Activated B cell treated with CpG ODN at 0.5 μM for 24 hours (primary cell): Measurements from ENCODE around the gene KCTD11. TPM values are rescaled to one million over a fixed set of nuclear protein-coding genes. Genes with fewer than 3 reads are reported as not detected.
"Not testable (repeated sequence)": the region's sequence is repeated elsewhere in the genome, so short reads cannot be mapped to it uniquely, and the experiment has no call there.

ENCODE experiments used
- ATAC-seq: fragments of 200-7000 bp; cut with Tn5 transposase; one replicate; pipeline ENCODE4 v1.10.0; 2021; ENCODE audit warnings: low read depth, mild to moderate bottlenecking, moderate library complexity
- CTCF ChIA-PET: fragments of 350-600 bp; sonication (Branson Sonifier 250); formaldehyde crosslinking; loops from one replicate; lab custom pipeline; 2021; ENCODE audit warnings: antibody characterized with exemption; lab: Charles Lee
- POLR2A ChIA-PET: fragments of 350-600 bp; sonication (Branson Sonifier 250); formaldehyde crosslinking; loops from one replicate; lab custom pipeline; 2021; ENCODE audit warnings: antibody characterized with exemption; lab: Charles Lee
- DNase-seq: peaks from one replicate; pipeline ENCODE4 v3.0.0; 2022
- H3K27ac Mint-ChIP-seq: one replicate; pipeline ENCODE4 v1.8.0; 2020; ENCODE audit warnings: mixed read lengths
- H3K27me3 Mint-ChIP-seq: one replicate; pipeline ENCODE4 v1.8.0; 2021; ENCODE audit warnings: mixed read lengths
- H3K36me3 Mint-ChIP-seq: one replicate; pipeline ENCODE4 v1.8.0; 2021; ENCODE audit warnings: low read depth, mixed read lengths
- H3K4me1 Mint-ChIP-seq: one replicate; pipeline ENCODE4 v1.8.0; 2021; ENCODE audit warnings: mixed read lengths
- H3K4me3 Mint-ChIP-seq: one replicate; pipeline ENCODE4 v1.8.0; 2020; ENCODE audit warnings: mild to moderate bottlenecking, mixed read lengths
- H3K9me3 Mint-ChIP-seq: one replicate; pipeline ENCODE4 v1.8.0; 2020; ENCODE audit warnings: mixed read lengths
- CTCF ChIP-seq: fragments of 200-600 bp; IDR thresholded peaks from one replicate; pipeline ENCODE4 v1.8.0; 2022; ENCODE audit warnings: antibody characterized with exemption, mild to moderate bottlenecking
- intact Hi-C: fragments of 100-400 bp; cut with micrococcal nuclease; formaldehyde crosslinking; loops from one replicate; pipeline ENCODE4 v1.15.1; 2024
- total RNA-seq: library from RNA; stranded (reverse); gene quantifications from 2 replicates; pipeline ENCODE4 v1.2.3, GENCODE V29; 2022

KCTD11 gene
- total RNA-seq, 1 donor from 2014 or later = 7.8 TPM

DNA sequence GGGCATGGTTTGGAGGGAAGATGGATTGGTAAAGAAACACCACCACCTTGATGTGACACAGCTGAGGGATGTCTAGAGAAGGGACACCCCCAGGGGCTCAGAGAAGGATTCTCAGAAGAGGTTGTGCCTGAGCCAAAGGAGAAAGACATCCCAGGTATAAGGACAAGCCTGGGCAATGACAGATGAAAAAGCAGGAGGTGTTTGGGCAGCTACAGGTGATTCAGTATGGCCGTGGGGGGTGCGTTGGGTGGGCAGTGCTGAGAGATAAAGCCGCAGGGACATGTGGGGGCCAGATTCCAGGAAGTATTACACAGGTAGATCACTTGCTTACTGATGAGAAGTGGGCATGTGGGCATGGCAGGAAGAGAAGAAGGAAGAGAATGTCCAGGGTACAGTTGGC is 9.9 kb downstream of the KCTD11 start:
- Mint-ChIP-seq H3K9me3 (no peaks in the 10 kb centered on the region), H3K4me1 (no peaks in the 10 kb centered on the region), H3K36me3 (no peaks in the 10 kb centered on the region), H3K27ac (no peak overlapping the region), H3K4me3 (no peak overlapping the region), H3K27me3 (no peaks in the 10 kb centered on the region)
- DNase-seq = no peak
- intact Hi-C loops = no loop called here
- no peak for ATAC-seq
- ChIA-PET POLR2A (no interaction called here), CTCF (no interaction called here)
- no peak for TF ChIP-seq CTCF

DNA sequence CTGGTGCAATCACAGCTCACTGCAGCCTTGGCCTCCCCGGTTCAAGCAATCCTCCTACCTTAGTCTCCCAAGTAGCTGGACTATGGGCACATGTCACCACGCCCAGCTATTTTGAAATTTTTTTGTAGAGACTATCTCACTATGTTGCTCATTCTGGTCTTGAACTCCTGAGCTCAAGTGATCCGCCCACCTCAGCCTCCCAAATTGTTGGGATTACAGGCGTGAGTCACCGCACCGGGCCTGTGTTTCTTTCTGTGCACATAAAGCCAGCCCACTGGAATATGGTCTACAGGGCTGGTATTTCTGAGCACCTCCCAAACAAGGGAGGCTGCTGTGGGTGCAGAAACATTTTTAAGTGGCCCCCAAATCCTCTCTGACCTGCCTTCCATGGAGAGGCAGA is 11.3 kb downstream of the KCTD11 start:
- H3K36me3 Mint-ChIP-seq = no peaks in the 10 kb centered on the region
- H3K27ac Mint-ChIP-seq = no peak overlapping the region
- DNase-seq (no peak), ATAC-seq (no peak)
- ChIA-PET CTCF (no interaction called here), POLR2A (interaction anchor here (0.6 kb wide), 1 partner anchor 240 kb away, joined by 6 read pairs; no protein-coding TSS in a partner anchor)
- TF ChIP-seq CTCF = no peak
- intact Hi-C loops = no loop called here
- H3K9me3 Mint-ChIP-seq = no peaks in the 10 kb centered on the region
- H3K4me3 Mint-ChIP-seq = no peak overlapping the region
- no peaks in the 10 kb centered on the region for H3K27me3 Mint-ChIP-seq
- no peaks in the 10 kb centered on the region for H3K4me1 Mint-ChIP-seq

DNA sequence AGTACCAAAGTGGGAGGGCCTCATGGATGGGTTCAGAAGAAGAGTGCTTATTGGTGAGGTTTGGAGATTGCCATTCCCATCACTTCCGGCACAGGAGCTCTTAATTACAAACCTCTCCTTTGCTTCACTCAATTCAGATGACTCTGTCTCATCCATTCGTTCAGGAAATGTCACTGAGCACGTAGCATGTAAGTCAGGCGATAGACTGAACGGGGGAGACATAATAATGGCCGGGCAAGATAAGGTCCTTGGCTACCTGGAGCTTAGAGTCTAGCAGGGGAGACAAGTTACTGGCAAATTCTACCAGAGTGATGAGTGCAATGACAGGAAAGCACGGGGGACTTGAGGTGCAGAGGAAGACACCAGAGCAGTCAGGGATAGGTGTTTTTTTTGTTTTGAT is 14.0 kb downstream of the KCTD11 start:
- POLR2A ChIA-PET, H3K27ac Mint-ChIP-seq, H3K4me3 Mint-ChIP-seq: not testable (repeated sequence)

DNA sequence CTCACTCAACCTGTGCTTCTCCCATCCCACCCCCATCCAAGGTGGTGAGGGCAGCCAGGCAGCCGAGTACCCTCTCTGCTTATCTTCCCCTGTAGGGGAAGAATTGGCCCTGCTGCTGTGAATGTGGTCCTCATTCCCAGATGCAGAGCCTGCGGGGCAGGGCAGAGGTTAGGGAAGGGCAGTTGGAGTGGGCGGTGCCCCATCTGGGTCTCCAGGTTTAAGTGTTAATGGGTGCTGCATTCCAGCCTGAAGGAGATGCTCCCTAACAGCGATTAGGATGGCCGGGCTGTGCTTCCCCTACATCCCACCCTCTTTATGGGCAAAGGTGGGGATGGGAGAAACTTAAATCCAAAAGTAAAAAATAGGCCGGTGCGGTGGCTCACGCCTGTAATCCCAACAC is 15.1 kb downstream of the KCTD11 start:
- H3K27ac Mint-ChIP-seq = no peak overlapping the region
- no peak overlapping the region for H3K4me3 Mint-ChIP-seq
- intact Hi-C loops = no loop called here
- TF ChIP-seq CTCF = no peak
- ATAC-seq (no peak), DNase-seq (no peak)
- ChIA-PET CTCF (no interaction called here), POLR2A (interaction anchor here (0.7 kb wide), 1 partner anchor 36 kb away, joined by 5 read pairs; no protein-coding TSS in a partner anchor)
- H3K4me1 Mint-ChIP-seq = no peaks in the 10 kb centered on the region
- H3K36me3 Mint-ChIP-seq = no peaks in the 10 kb centered on the region
- no peaks in the 10 kb centered on the region for H3K27me3 Mint-ChIP-seq
- H3K9me3 Mint-ChIP-seq = no peaks in the 10 kb centered on the region

More for the DNA sequence above, 14.0 kb downstream of the KCTD11 start:
- ATAC-seq, H3K4me1 Mint-ChIP-seq, H3K9me3 Mint-ChIP-seq, H3K36me3 Mint-ChIP-seq, DNase-seq, intact Hi-C loops, CTCF ChIA-PET, H3K27me3 Mint-ChIP-seq: not testable (repeated sequence)

DNA sequence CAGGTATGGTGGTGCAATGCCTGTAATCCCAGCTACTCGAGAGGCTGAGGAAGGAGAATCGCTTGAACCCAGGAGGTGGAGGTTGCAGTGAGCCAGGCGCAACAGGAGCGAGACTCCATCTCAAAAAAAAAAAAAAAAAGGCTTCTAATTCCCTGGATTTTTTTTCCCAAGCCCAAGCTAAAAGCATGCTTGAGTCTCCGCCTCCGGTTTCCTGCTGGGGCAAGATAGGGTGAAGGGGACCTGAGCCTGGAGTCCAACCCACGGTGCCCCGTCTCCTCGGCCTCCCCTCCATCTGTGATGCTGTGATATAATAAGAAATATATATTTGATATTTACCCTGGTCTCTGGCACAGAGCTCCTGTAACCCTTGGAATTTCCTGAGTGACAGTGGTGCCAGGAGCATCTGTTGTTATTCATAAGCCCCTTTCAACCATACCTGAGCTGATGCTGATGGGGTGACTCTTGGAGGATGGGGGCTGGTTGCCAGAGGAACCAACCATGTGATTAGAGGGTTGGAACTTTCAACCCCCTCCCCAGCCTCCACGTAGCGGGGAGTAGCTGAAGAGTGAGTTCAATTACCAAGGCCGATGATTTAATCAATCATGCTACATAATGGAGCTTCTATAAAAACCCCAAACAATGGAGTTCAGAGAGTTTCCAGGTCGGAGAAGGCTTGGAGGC is 16.1 kb downstream of the KCTD11 start:
- no peaks in the 10 kb centered on the region for H3K4me1 Mint-ChIP-seq
- DNase-seq = no peak
- no peaks in the 10 kb centered on the region for H3K9me3 Mint-ChIP-seq
- ChIA-PET CTCF (no interaction called here), POLR2A (no interaction called here)
- H3K4me3 Mint-ChIP-seq = no peak overlapping the region
- intact Hi-C loops = no loop called here
- no peaks in the 10 kb centered on the region for H3K36me3 Mint-ChIP-seq
- no peak overlapping the region for H3K27ac Mint-ChIP-seq
- H3K27me3 Mint-ChIP-seq = no peaks in the 10 kb centered on the region
- no peak for TF ChIP-seq CTCF
- ATAC-seq = no peak

GRCh38 chr17:7368599-7368994 is 16.6 kb downstream of the KCTD11 start:
- H3K4me1 Mint-ChIP-seq, H3K36me3 Mint-ChIP-seq, CTCF ChIA-PET, ATAC-seq, POLR2A ChIA-PET, DNase-seq, H3K27ac Mint-ChIP-seq, H3K27me3 Mint-ChIP-seq, H3K9me3 Mint-ChIP-seq, H3K4me3 Mint-ChIP-seq, intact Hi-C loops: not testable (repeated sequence)
